SHP77 (cell line): ENCODE data around the gene RELT.
A peak's percentile ranks its signal among the peaks of the same experiment; 100 is the strongest.

Source experiments
- DNase-seq, 2 experiments: peaks; one replicate each; lab custom pipeline; 2025; lab: John Stamatoyannopoulos, UW

The RELT gene

GRCh38 chr11:73347067-73347466 is 29.1 kb upstream of the RELT start:
- no peak for DNase-seq

- no peak for DNase-seq
Observed at GRCh38 chr11:73348838-73349237, 27.4 kb upstream of the RELT start.

GRCh38 chr11:73349633-73350032 is 26.6 kb upstream of the RELT start:
- DNase-seq: no peak

GRCh38 chr11:73350908-73351636 is 25.1 kb upstream of the RELT start:
- peak; percentile 55 to 61 for DNase-seq

GRCh38 chr11:73353422-73353821 is 22.8 kb upstream of the RELT start:
- DNase-seq: no peak

GRCh38 chr11:73355109-73355508 is 21.1 kb upstream of the RELT start:
- DNase-seq: no peak

- no peak for DNase-seq
Observed at GRCh38 chr11:73356979-73357860, 19.0 kb upstream of the RELT start.

- no peak for DNase-seq
Observed at GRCh38 chr11:73358071-73358470, 18.1 kb upstream of the RELT start.

- no peak for DNase-seq
Observed at GRCh38 chr11:73359341-73359740, 16.9 kb upstream of the RELT start.

- DNase-seq: peak; percentile 70 to 73
Observed at GRCh38 chr11:73359930-73360742, 16.1 kb upstream of the RELT start.

- no peak for DNase-seq
Observed at GRCh38 chr11:73360743-73361369, 15.3 kb upstream of the RELT start.

GRCh38 chr11:73361953-73362776 is 14.0 kb upstream of the RELT start:
- peak; percentile 47 to 57 for DNase-seq

- no peak for DNase-seq
Observed at GRCh38 chr11:73363147-73363546, 13.1 kb upstream of the RELT start.

- no peak for DNase-seq
Observed at GRCh38 chr11:73365352-73366264, 10.6 kb upstream of the RELT start.

- DNase-seq: no peak
Observed at GRCh38 chr11:73366265-73366610, 10.0 kb upstream of the RELT start.

- no peak for DNase-seq
Observed at GRCh38 chr11:73366953-73367352, 9.2 kb upstream of the RELT start.

- no peak for DNase-seq
Observed at GRCh38 chr11:73367482-73368024, 8.6 kb upstream of the RELT start.

- DNase-seq: peak in 1 of 2 experiments; percentile 11
Observed at GRCh38 chr11:73372375-73372993, 3.7 kb upstream of the RELT start.

GRCh38 chr11:73374151-73374550 is 2.0 kb upstream of the RELT start:
- DNase-seq: no peak
